ENCODE measurements around the gene RAP1A.

Gene RAP1A

GRCh38 chr1:111751906-111752575 lies 132.5 kb downstream of the RAP1A start:
- TF ChIP-seq CTCF (IDR thresholded peaks at IDR 0.05; ENCODE audit: poor library complexity, severe bottlenecking), result no peak
- no peaks in the 10 kb centered on the region for H3K27me3 ChIP-seq (ENCODE audit: insufficient read depth, poor library complexity, severe bottlenecking)
- DNase-seq (ENCODE audit: low spot score) (no peak), ATAC-seq (ENCODE audit: low read depth) (no peak)
- no peaks in the 10 kb centered on the region for H3K9me3 ChIP-seq (ENCODE audit: severe bottlenecking)
- peaks cover 4% of the 10 kb centered on the region for H3K36me3 ChIP-seq (ENCODE audit: low read depth)
- no peak overlapping the region for H3K4me3 ChIP-seq (ENCODE audit: severe bottlenecking)
- H3K4me1 ChIP-seq (ENCODE audit: insufficient read depth, poor library complexity, severe bottlenecking), result peaks cover 6% of the 10 kb centered on the region
- no peak overlapping the region for H3K27ac ChIP-seq (ENCODE audit: poor library complexity, severe bottlenecking)

GRCh38 chr1:111754984-111755330 lies 135.4 kb downstream of the RAP1A start:
- peaks cover 32% of the 10 kb centered on the region for H3K36me3 ChIP-seq (ENCODE audit: low read depth)
- H3K9me3 ChIP-seq (ENCODE audit: severe bottlenecking), result no peaks in the 10 kb centered on the region
- ATAC-seq (ENCODE audit: low read depth), result peak; percentile 40
- no peaks in the 10 kb centered on the region for H3K27me3 ChIP-seq (ENCODE audit: insufficient read depth, poor library complexity, severe bottlenecking)
- TF ChIP-seq CTCF (IDR thresholded peaks at IDR 0.05; ENCODE audit: poor library complexity, severe bottlenecking), result no peak
- peak overlapping the region; percentile 60 for H3K4me3 ChIP-seq (ENCODE audit: severe bottlenecking)
- peak overlapping the region; percentile 72 for H3K27ac ChIP-seq (ENCODE audit: poor library complexity, severe bottlenecking)
- DNase-seq (ENCODE audit: low spot score), result no peak
- H3K4me1 ChIP-seq (ENCODE audit: insufficient read depth, poor library complexity, severe bottlenecking), result peaks cover 12% of the 10 kb centered on the region

- H3K36me3 ChIP-seq (ENCODE audit: low read depth), result peaks cover 37% of the 10 kb centered on the region
- H3K27ac ChIP-seq (ENCODE audit: poor library complexity, severe bottlenecking), result peak within 1 kb of the TSS; percentile 72
- TF ChIP-seq CTCF (IDR thresholded peaks at IDR 0.05; ENCODE audit: poor library complexity, severe bottlenecking), result peak; percentile 93
- H3K4me3 ChIP-seq (ENCODE audit: severe bottlenecking), result peak within 1 kb of the TSS; percentile 60
- H3K9me3 ChIP-seq (ENCODE audit: severe bottlenecking), result no peaks in the 10 kb centered on the region
- peaks cover 12% of the 10 kb centered on the region for H3K4me1 ChIP-seq (ENCODE audit: insufficient read depth, poor library complexity, severe bottlenecking)
- DNase-seq (ENCODE audit: low spot score), result peak; percentile 87
- ATAC-seq (ENCODE audit: low read depth), result peak; percentile 87
- H3K27me3 ChIP-seq (ENCODE audit: insufficient read depth, poor library complexity, severe bottlenecking), result no peaks in the 10 kb centered on the region
These were observed 135.9 kb downstream of the RAP1A start, which contains the start of gene DDX20 for GRCh38 chr1:111755331-111756123. Gene DDX20 (plus strand): TSS chr1:111755901. CDS start chr1:111755925, 24 bp downstream.

GRCh38 chr1:111756124-111756513 lies 136.5 kb downstream of the RAP1A start:
- ATAC-seq (ENCODE audit: low read depth), result peak; percentile 38
- H3K4me1 ChIP-seq (ENCODE audit: insufficient read depth, poor library complexity, severe bottlenecking), result peaks cover 12% of the 10 kb centered on the region

More at GRCh38 chr1:111756124-111756513, 136.5 kb downstream of the RAP1A start:
- peak overlapping the region; percentile 60 for H3K4me3 ChIP-seq (ENCODE audit: severe bottlenecking)
- DNase-seq (ENCODE audit: low spot score), result no peak
- no peak for TF ChIP-seq CTCF (IDR thresholded peaks at IDR 0.05; ENCODE audit: poor library complexity, severe bottlenecking)
- H3K9me3 ChIP-seq (ENCODE audit: severe bottlenecking), result no peaks in the 10 kb centered on the region
- peaks cover 43% of the 10 kb centered on the region for H3K36me3 ChIP-seq (ENCODE audit: low read depth)
- H3K27me3 ChIP-seq (ENCODE audit: insufficient read depth, poor library complexity, severe bottlenecking), result no peaks in the 10 kb centered on the region
- peak overlapping the region; percentile 72 for H3K27ac ChIP-seq (ENCODE audit: poor library complexity, severe bottlenecking)

All from RWPE2 (cell line).